ENCODE measurements around the gene ICOS. TPM values are rescaled to one million over a fixed set of nuclear protein-coding genes. Genes with fewer than 3 reads are reported as not detected.

Gene ICOS
- total RNA-seq (195 TPM), polyA plus RNA-seq (10 to 100 TPM; 33.0 to 45.2 (median 38.2) TPM)

GRCh38 chr2:203936535-203936934 lies at the start of gene ICOS:
TSS of gene ICOS (plus strand) at chr2:203936763. CDS start at chr2:203936815, 52 bp downstream.
- H3K36me3 ChIP-seq (ENCODE audit: control insufficient read depth, insufficient read depth, low read length): peaks cover 3% of the 10 kb centered on the region
- peak; percentile 36 to 94 (median 77) for DNase-seq
- peak; percentile 82 to 83 for ATAC-seq (ENCODE audit: low read depth in 2 of 2)
- H3K4me3 ChIP-seq (ENCODE audit: low read depth, low read length): peak within 1 kb of the TSS; percentile 100
- H3K4me1 ChIP-seq (ENCODE audit: control insufficient read depth, insufficient read depth, low read length, poor library complexity, severe bottlenecking): peaks cover 54% of the 10 kb centered on the region
- H3K27ac ChIP-seq (ENCODE audit: insufficient read depth, low read length, poor library complexity, severe bottlenecking): peak within 1 kb of the TSS; percentile 89
- Mint-ChIP-seq H3K9me3 (peaks cover 0 to 2% (median 0%) of the 10 kb centered on the region in 7 donors), H3K36me3 (peaks cover 26% of the 10 kb centered on the region), H3K4me1 (peaks cover 22 to 66% (median 41%) of the 10 kb centered on the region in 4 donors), H3K27ac (peak within 1 kb of the TSS; percentile 88 to 99 (median 97)), H3K27me3 (no peaks in the 10 kb centered on the region), H3K4me3 (peak within 1 kb of the TSS; percentile 94 to 99 (median 97))
- H3K27me3 ChIP-seq (ENCODE audit: control insufficient read depth, insufficient read depth, low read length): no peaks in the 10 kb centered on the region
- H3K9me3 ChIP-seq (ENCODE audit: control insufficient read depth in 2 of 2, low read length in 2 of 2): no peaks in the 10 kb centered on the region

GRCh38 chr2:203887677-203888076 lies 48.9 kb upstream of the ICOS start:
- Histone ChIP-seq H3K27me3 (ENCODE audit: control insufficient read depth, insufficient read depth, low read length) (no peaks in the 10 kb centered on the region), H3K9me3 (ENCODE audit: control insufficient read depth in 2 of 2, low read length in 2 of 2) (no peaks in the 10 kb centered on the region), H3K36me3 (ENCODE audit: control insufficient read depth, insufficient read depth, low read length) (no peaks in the 10 kb centered on the region), H3K4me1 (ENCODE audit: control insufficient read depth, insufficient read depth, low read length, poor library complexity, severe bottlenecking) (peaks cover 28% of the 10 kb centered on the region), H3K27ac (ENCODE audit: insufficient read depth, low read length, poor library complexity, severe bottlenecking) (peak overlapping the region; percentile 71), H3K4me3 (ENCODE audit: low read depth, low read length) (peak overlapping the region; percentile 45)
- H3K27ac Mint-ChIP-seq: peak overlapping the region; percentile 4 to 71 (median 53)
- no peak for DNase-seq
- peaks cover 0 to 3% (median 0%) of the 10 kb centered on the region in 7 donors for H3K9me3 Mint-ChIP-seq
- ATAC-seq (ENCODE audit: low read depth in 2 of 2): no peak
- H3K36me3 Mint-ChIP-seq: no peaks in the 10 kb centered on the region
- peaks cover 38 to 59% (median 57%) of the 10 kb centered on the region in 4 donors for H3K4me1 Mint-ChIP-seq
- H3K27me3 Mint-ChIP-seq: no peaks in the 10 kb centered on the region
- peak overlapping the region in 1 of 4 donors; percentile 43 for H3K4me3 Mint-ChIP-seq

- H3K27me3 Mint-ChIP-seq: no peaks in the 10 kb centered on the region
- H3K9me3 ChIP-seq (ENCODE audit: control insufficient read depth in 2 of 2, low read length in 2 of 2): no peaks in the 10 kb centered on the region
- H3K36me3 ChIP-seq (ENCODE audit: control insufficient read depth, insufficient read depth, low read length): no peaks in the 10 kb centered on the region
- DNase-seq (no peak), ATAC-seq (ENCODE audit: low read depth in 2 of 2) (no peak)
- H3K27ac Mint-ChIP-seq: no peak overlapping the region
- H3K4me1 ChIP-seq (ENCODE audit: control insufficient read depth, insufficient read depth, low read length, poor library complexity, severe bottlenecking): peaks cover 36% of the 10 kb centered on the region
- no peak overlapping the region for H3K4me3 ChIP-seq (ENCODE audit: low read depth, low read length)
- no peaks in the 10 kb centered on the region for H3K36me3 Mint-ChIP-seq
- peaks cover 39 to 74% (median 58%) of the 10 kb centered on the region in 4 donors for H3K4me1 Mint-ChIP-seq
- peaks cover 0 to 3% (median 0%) of the 10 kb centered on the region in 7 donors for H3K9me3 Mint-ChIP-seq
- H3K4me3 Mint-ChIP-seq: no peak overlapping the region
- H3K27me3 ChIP-seq (ENCODE audit: control insufficient read depth, insufficient read depth, low read length): no peaks in the 10 kb centered on the region
- H3K27ac ChIP-seq (ENCODE audit: insufficient read depth, low read length, poor library complexity, severe bottlenecking): no peak overlapping the region
Observed at GRCh38 chr2:203889542-203889941, 47.0 kb upstream of the ICOS start.

- H3K9me3 Mint-ChIP-seq: peaks cover 0 to 3% (median 0%) of the 10 kb centered on the region in 7 donors
- peaks cover 39 to 74% (median 57%) of the 10 kb centered on the region in 4 donors for H3K4me1 Mint-ChIP-seq
- no peak for DNase-seq
- H3K27me3 Mint-ChIP-seq: no peaks in the 10 kb centered on the region
- H3K9me3 ChIP-seq (ENCODE audit: control insufficient read depth in 2 of 2, low read length in 2 of 2): no peaks in the 10 kb centered on the region
- H3K27me3 ChIP-seq (ENCODE audit: control insufficient read depth, insufficient read depth, low read length): no peaks in the 10 kb centered on the region
- H3K4me3 Mint-ChIP-seq: no peak overlapping the region
- H3K36me3 ChIP-seq (ENCODE audit: control insufficient read depth, insufficient read depth, low read length): no peaks in the 10 kb centered on the region
- H3K27ac Mint-ChIP-seq: no peak overlapping the region
- H3K27ac ChIP-seq (ENCODE audit: insufficient read depth, low read length, poor library complexity, severe bottlenecking): no peak overlapping the region
- peaks cover 34% of the 10 kb centered on the region for H3K4me1 ChIP-seq (ENCODE audit: control insufficient read depth, insufficient read depth, low read length, poor library complexity, severe bottlenecking)
- ATAC-seq (ENCODE audit: low read depth in 2 of 2): no peak
- no peaks in the 10 kb centered on the region for H3K36me3 Mint-ChIP-seq
- no peak overlapping the region for H3K4me3 ChIP-seq (ENCODE audit: low read depth, low read length)
Observed at GRCh38 chr2:203889944-203890343, 46.6 kb upstream of the ICOS start.

DNA sequence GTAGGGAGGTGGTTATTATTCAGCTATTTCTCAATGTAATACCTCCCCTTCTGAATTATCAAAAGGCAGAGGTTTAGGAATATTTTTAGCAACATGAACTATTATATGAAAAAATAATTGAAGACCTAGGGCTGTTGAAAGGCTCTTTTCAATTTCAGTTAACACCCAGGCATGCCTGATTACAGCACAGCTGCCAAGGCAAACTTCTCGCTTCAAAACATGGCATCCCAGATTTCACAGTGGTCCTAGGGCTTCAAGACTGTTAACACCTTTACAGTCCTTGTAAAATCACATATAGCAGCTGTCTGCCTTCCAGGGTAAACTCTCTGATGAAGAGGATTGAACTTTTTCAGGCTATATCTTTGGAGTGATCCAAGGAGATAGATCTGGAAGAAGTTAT lies 45.8 kb upstream of the ICOS start:
- H3K36me3 Mint-ChIP-seq: no peaks in the 10 kb centered on the region
- Histone ChIP-seq H3K27me3 (ENCODE audit: control insufficient read depth, insufficient read depth, low read length) (no peaks in the 10 kb centered on the region), H3K4me1 (ENCODE audit: control insufficient read depth, insufficient read depth, low read length, poor library complexity, severe bottlenecking) (peaks cover 27% of the 10 kb centered on the region), H3K27ac (ENCODE audit: insufficient read depth, low read length, poor library complexity, severe bottlenecking) (peak overlapping the region; percentile 14), H3K36me3 (ENCODE audit: control insufficient read depth, insufficient read depth, low read length) (no peaks in the 10 kb centered on the region), H3K4me3 (ENCODE audit: low read depth, low read length) (no peak overlapping the region), H3K9me3 (ENCODE audit: control insufficient read depth in 2 of 2, low read length in 2 of 2) (no peaks in the 10 kb centered on the region)
- peaks cover 41 to 68% (median 57%) of the 10 kb centered on the region in 4 donors for H3K4me1 Mint-ChIP-seq
- no peak overlapping the region for H3K27ac Mint-ChIP-seq
- no peak for ATAC-seq (ENCODE audit: low read depth in 2 of 2)
- H3K4me3 Mint-ChIP-seq: no peak overlapping the region
- DNase-seq: no peak
- no peaks in the 10 kb centered on the region for H3K27me3 Mint-ChIP-seq
- H3K9me3 Mint-ChIP-seq: peaks cover 0 to 3% (median 0%) of the 10 kb centered on the region in 7 donors

DNA sequence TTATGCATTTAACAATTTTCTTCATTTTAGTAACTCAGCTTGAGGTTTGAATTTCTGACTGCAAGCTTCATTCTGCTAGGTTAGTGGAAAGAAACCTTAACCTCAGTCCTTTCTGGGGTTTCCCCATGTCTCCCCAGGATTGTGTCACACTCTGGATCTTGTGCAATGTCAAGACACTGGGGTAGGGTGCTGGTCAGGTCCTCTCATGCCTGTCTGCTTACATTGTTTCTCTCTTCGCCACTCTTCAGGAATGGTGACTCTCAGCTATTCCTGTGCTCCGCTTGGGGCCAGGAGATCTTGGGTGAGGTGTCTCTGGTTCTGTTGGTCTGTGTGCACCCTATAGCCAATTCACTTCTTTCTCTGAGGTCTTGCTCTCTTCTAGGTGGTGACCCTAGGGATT lies 45.1 kb upstream of the ICOS start:
- Histone ChIP-seq H3K4me1 (ENCODE audit: control insufficient read depth, insufficient read depth, low read length, poor library complexity, severe bottlenecking) (peaks cover 22% of the 10 kb centered on the region), H3K27me3 (ENCODE audit: control insufficient read depth, insufficient read depth, low read length) (no peaks in the 10 kb centered on the region), H3K36me3 (ENCODE audit: control insufficient read depth, insufficient read depth, low read length) (no peaks in the 10 kb centered on the region), H3K27ac (ENCODE audit: insufficient read depth, low read length, poor library complexity, severe bottlenecking) (no peak overlapping the region), H3K4me3 (ENCODE audit: low read depth, low read length) (no peak overlapping the region), H3K9me3 (ENCODE audit: control insufficient read depth in 2 of 2, low read length in 2 of 2) (no peaks in the 10 kb centered on the region)
- H3K27ac Mint-ChIP-seq: peak overlapping the region in 2 of 3 donors; percentile 5 to 42
- ATAC-seq (ENCODE audit: low read depth in 2 of 2) (no peak), DNase-seq (peak in 1 of 3 donors; percentile 57)
- H3K4me3 Mint-ChIP-seq: peak overlapping the region in 1 of 4 donors; percentile 6
- peaks cover 0 to 3% (median 0%) of the 10 kb centered on the region in 7 donors for H3K9me3 Mint-ChIP-seq
- H3K27me3 Mint-ChIP-seq: no peaks in the 10 kb centered on the region
- no peaks in the 10 kb centered on the region for H3K36me3 Mint-ChIP-seq
- peaks cover 39 to 61% (median 53%) of the 10 kb centered on the region in 4 donors for H3K4me1 Mint-ChIP-seq

DNA sequence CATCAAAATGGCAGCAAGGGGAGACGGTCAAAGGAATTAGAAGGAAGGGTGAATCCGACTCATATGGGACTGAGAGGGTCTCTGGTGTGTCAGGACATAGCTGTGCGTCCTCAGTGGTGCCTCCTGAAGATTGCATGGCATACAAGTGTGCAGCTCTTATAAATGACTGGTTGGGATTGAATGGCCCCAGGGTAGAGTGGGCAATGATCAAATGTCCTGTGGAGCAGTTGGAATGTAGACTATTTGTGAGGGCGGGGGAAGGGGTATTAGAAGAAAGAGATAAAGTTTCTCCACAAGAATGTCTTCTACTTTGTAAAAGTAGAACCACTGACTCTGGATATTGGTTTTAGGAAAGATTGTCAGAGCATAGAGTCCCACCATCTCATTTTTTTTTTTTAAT lies 44.4 kb upstream of the ICOS start:
- H3K27ac ChIP-seq (ENCODE audit: insufficient read depth, low read length, poor library complexity, severe bottlenecking): no peak overlapping the region
- H3K36me3 Mint-ChIP-seq: no peaks in the 10 kb centered on the region

DNA sequence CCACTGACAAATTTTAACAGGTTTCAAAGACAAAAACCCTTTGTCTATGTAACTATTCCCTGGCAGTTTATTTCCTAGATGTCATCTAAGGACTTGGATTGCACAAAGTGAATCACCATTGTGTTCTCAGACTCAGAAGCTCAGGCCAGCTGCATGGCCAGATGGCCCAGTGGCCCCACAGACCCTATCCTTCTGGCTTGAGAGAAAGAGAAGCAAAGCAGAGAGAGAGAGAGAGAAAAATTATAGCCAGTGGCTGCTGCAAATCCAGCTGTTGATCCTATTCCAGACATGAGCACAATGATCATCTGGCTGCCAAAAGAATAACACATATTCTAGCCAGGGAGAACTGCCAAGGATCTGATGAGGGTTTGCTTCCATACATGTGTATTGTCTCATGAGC lies 43.2 kb upstream of the ICOS start:
- Histone ChIP-seq H3K9me3 (ENCODE audit: control insufficient read depth in 2 of 2, low read length in 2 of 2) (no peaks in the 10 kb centered on the region), H3K4me1 (ENCODE audit: control insufficient read depth, insufficient read depth, low read length, poor library complexity, severe bottlenecking) (peaks cover 36% of the 10 kb centered on the region), H3K36me3 (ENCODE audit: control insufficient read depth, insufficient read depth, low read length) (no peaks in the 10 kb centered on the region), H3K27ac (ENCODE audit: insufficient read depth, low read length, poor library complexity, severe bottlenecking) (no peak overlapping the region), H3K27me3 (ENCODE audit: control insufficient read depth, insufficient read depth, low read length) (no peaks in the 10 kb centered on the region), H3K4me3 (ENCODE audit: low read depth, low read length) (no peak overlapping the region)
- H3K4me1 Mint-ChIP-seq: peaks cover 34 to 61% (median 57%) of the 10 kb centered on the region in 4 donors
- no peak overlapping the region for H3K4me3 Mint-ChIP-seq
- no peaks in the 10 kb centered on the region for H3K27me3 Mint-ChIP-seq
- H3K36me3 Mint-ChIP-seq: no peaks in the 10 kb centered on the region
- H3K27ac Mint-ChIP-seq: no peak overlapping the region
- ATAC-seq (ENCODE audit: low read depth in 2 of 2): no peak
- no peak for DNase-seq
- peaks cover 0 to 5% (median 0%) of the 10 kb centered on the region in 7 donors for H3K9me3 Mint-ChIP-seq

More for the DNA sequence above, 44.4 kb upstream of the ICOS start:
- H3K27ac Mint-ChIP-seq: peak overlapping the region in 1 of 3 donors; percentile 42
- H3K4me1 Mint-ChIP-seq: peaks cover 38 to 61% (median 53%) of the 10 kb centered on the region in 4 donors
- no peaks in the 10 kb centered on the region for H3K36me3 ChIP-seq (ENCODE audit: control insufficient read depth, insufficient read depth, low read length)
- peaks cover 28% of the 10 kb centered on the region for H3K4me1 ChIP-seq (ENCODE audit: control insufficient read depth, insufficient read depth, low read length, poor library complexity, severe bottlenecking)
- no peak overlapping the region for H3K4me3 Mint-ChIP-seq
- H3K27me3 ChIP-seq (ENCODE audit: control insufficient read depth, insufficient read depth, low read length): no peaks in the 10 kb centered on the region
- H3K4me3 ChIP-seq (ENCODE audit: low read depth, low read length): no peak overlapping the region
- H3K9me3 Mint-ChIP-seq: peaks cover 0 to 5% (median 0%) of the 10 kb centered on the region in 7 donors
- H3K9me3 ChIP-seq (ENCODE audit: control insufficient read depth in 2 of 2, low read length in 2 of 2): no peaks in the 10 kb centered on the region
- no peaks in the 10 kb centered on the region for H3K27me3 Mint-ChIP-seq
- DNase-seq: no peak
- ATAC-seq (ENCODE audit: low read depth in 2 of 2): no peak
